ENCODE measurements around the gene STOM.

Gene STOM

GRCh38 chr9:121348221-121348620, 21.8 kb downstream of the STOM start:
- DNase-seq = no peak

DNA sequence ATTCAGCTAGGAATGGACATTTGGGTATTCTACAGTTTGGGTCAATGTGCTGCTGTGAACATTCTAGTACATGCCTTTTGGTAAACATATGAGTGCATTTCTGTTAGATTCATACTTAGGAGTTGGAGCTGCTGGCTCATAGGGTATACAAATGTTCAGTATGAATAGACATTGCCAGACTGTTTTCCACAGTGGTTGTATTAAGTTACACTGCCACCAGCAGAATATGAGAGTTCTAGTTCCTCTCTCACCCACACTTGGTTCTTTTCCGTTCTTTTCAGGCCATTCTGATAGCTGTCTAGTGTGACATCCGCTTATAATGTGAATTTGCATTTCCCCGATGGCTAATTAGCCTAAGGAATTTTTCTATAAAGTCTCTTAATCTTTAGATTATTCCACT, 25.0 kb downstream of the STOM start:
- no peak for DNase-seq

DNA sequence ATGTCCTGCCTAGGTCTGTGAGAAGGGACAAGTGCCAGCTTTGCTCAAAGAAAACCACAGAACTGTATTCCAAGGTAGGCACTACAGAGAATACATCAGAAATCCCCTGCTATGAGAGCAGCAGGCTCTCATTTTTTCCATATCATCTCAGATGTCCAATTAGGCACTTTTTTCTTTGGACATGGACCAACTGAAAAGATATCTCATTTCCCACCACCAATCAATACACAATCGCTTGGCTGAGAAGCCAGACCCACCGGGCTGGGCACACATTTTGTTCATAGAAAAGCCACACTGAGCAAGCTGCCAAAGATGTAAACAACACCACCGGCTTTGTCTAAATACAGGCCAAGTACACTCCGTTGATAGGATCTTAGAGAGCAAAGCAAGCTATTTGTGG, 25.9 kb downstream of the STOM start:
- DNase-seq = no peak

GRCh38 chr9:121340676-121341392, 29.2 kb downstream of the STOM start:
- DNase-seq = no peak

- peak in 3 of 4 experiments; percentile 14 to 40 (median 38) for DNase-seq
Observed at GRCh38 chr9:121339437-121339836, 30.6 kb downstream of the STOM start.

DNA sequence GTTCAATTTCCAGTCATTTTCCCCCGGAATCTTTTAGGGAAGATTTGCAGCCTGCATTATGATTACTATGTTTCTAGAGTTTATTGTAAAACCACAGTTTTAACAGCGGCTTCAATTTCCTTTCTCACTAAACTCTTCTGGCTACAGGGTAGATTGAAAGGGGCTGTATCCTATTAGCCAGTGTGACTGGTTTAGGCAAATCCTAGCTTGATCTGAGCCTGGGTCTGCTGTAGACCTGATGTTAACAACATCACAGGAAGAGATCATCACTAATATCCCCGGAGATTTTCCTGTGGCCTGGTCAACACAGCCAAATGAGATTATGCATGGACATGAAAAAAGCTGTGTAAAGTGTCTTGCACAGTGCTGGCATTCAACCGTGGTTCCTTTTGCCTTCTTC, 33.4 kb downstream of the STOM start:
- no peak for DNase-seq

- DNase-seq = no peak
Observed at GRCh38 chr9:121333950-121334773, 35.9 kb downstream of the STOM start.

- no peak for DNase-seq
Observed at GRCh38 chr9:121331992-121332685, 37.9 kb downstream of the STOM start.

- DNase-seq = no peak
Observed at GRCh38 chr9:121331549-121331948, 38.5 kb downstream of the STOM start.

- DNase-seq = no peak
Observed at GRCh38 chr9:121328876-121329681, 41.0 kb downstream of the STOM start.

GRCh38 chr9:121328476-121328875, 41.6 kb downstream of the STOM start:
- no peak for DNase-seq

- DNase-seq = no peak
Observed at GRCh38 chr9:121326901-121327613, 43.0 kb downstream of the STOM start.

DNA sequence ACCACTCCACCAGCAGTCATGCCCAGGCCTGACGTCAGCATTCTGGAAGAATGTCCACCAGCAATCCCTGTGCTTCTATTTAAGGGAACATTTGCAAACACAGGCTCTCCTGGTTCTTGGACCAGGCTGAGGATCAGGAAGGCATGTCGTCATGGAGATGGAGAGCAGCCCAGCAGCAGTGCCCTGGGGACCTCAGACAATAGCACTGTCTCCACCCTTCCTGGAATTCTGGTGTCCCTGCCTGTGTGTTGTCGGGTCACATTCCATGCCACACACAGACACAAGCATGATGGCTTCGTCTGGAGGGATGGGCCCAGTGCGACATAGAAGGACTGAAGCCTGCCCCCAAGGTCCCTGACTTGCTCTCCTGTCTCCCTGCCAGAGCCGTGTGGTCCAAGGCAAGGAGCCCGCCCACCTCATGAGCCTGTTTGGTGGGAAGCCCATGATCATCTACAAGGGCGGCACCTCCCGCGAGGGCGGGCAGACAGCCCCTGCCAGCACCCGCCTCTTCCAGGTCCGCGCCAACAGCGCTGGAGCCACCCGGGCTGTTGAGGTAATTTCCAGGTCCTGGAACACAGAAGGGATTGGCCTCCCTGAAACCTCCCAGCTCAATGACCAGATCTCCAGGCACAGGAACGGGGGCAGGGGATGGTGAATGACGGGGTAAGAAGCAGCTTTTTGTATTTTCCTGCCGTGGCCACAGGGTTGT, 43.8 kb downstream of the STOM start:
- DNase-seq = no peak

- no peak for DNase-seq
Observed at GRCh38 chr9:121325387-121325786, 44.7 kb downstream of the STOM start.

DNA sequence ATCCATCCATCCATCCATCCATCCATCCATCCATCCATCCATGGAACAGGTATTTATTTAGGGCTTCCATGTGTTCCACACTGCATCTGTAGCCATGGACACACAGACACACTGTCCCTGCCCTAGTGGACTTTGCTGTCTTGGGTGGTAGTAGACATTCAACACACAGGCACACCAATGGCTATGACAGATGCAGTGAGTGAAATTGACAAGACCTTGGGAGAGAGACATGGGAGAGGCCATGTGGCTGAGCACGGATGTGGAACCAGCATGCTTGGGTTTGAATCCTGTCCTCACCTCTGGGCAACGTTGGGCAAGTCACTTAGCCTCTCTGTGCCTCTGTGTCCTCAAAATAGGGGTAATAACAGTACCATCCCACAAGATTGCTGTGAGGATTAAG, 45.3 kb downstream of the STOM start:
- DNase-seq = no peak

DNA sequence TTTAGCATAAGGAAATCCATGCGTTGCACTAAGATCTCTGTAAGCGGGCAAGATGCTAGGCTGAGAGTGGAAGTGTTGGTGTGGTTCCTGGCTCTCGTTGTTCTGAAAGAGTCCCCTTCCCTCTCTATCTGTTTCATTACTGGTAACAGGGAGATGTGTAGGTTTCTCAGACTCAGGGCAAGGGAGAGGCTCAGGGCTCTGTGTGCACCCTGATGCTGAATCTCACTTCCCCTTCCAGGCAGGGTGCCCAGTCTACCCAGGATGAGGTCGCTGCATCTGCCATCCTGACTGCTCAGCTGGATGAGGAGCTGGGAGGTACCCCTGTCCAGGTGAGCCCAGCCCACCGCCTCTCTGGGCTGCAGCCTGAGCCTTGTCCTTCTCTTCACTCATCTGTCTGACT, 45.7 kb downstream of the STOM start:
- peak in 1 of 4 experiments; percentile 13 for DNase-seq

GRCh38 chr9:121323449-121324151, 46.5 kb downstream of the STOM start:
- DNase-seq = no peak

DNA sequence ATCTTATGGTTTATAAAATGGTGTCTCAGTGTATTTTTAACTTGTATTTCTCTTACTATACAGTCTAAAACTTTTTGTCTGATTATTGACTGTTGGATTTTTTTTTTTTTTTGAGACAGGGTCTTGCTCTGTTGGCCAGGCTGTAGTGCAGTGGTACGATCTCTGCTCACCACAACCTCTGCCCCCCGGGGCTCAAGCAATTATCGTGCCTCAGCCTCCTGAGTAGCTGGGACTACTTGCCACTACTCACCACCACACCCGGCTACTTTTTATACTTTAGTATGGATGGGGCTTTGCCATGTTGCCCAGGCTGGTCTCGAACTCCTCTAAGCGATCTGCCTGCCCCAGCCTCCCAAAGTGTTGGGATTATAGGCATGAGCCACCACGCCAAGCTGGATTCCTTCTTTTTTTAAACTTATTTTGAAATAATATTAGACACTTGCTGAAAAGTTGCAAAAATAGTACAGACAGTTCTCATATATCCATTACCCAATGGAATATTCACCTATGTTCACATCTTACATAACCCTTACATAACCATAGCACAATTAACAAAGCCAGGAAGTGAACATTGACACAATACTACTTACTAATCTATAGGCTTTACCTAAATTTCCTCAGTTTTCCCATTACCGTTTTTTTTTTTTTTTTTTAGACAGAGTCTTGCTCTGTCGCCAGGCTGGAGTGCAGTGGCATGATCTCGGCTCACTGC, 47.2 kb downstream of the STOM start:
- no peak for DNase-seq

GRCh38 chr9:121322037-121322736, 47.9 kb downstream of the STOM start:
- peak in 2 of 4 experiments; percentile 17 to 37 for DNase-seq
